ENCODE results near the gene HOXA3.

Gene HOXA3

GRCh38 chr7:27184337-27185012, 32.1 kb upstream of the HOXA3 start:
- Histone ChIP-seq H3K36me3 (replicated peaks; ENCODE audit: insufficient read depth, low read length) (no peaks in the 10 kb centered on the region), H3K4me3 (ENCODE audit: low read length) (no peak overlapping the region), H3K79me2 (ENCODE audit: low read length) (no peaks in the 10 kb centered on the region), H2AFZ (ENCODE audit: low read length) (no peak overlapping the region), H3K4me2 (ENCODE audit: low read depth, low read length) (no peak overlapping the region), H3K9me2 (replicated peaks; ENCODE audit: insufficient read depth, low read length) (no peaks in the 10 kb centered on the region), H3K9ac (ENCODE audit: low read length) (no peak overlapping the region), H3K27me3 (replicated peaks; ENCODE audit: insufficient read depth, low read length) (peaks cover 80% of the 10 kb centered on the region), H3K27ac (ENCODE audit: low read length) (no peak overlapping the region), H3K9me3 (replicated peaks; ENCODE audit: insufficient read depth, low read length) (no peaks in the 10 kb centered on the region), H3K4me1 (ENCODE audit: low read length) (no peaks in the 10 kb centered on the region), H4K20me1 (ENCODE audit: insufficient read depth, low read length) (no peaks in the 10 kb centered on the region), H3F3A (ENCODE audit: insufficient read depth, low read length) (no peaks in the 10 kb centered on the region)
- no peak for DNase-seq
- TF ChIP-seq EZH2 (optimal IDR thresholded peaks at IDR 0.05; ENCODE audit: low read depth, low read length) (no peak), EZH2phosphoT487 (IDR thresholded peaks at IDR 0.05; ENCODE audit: low read length) (no peak)
- TF ChIP-seq, protein P1, sequence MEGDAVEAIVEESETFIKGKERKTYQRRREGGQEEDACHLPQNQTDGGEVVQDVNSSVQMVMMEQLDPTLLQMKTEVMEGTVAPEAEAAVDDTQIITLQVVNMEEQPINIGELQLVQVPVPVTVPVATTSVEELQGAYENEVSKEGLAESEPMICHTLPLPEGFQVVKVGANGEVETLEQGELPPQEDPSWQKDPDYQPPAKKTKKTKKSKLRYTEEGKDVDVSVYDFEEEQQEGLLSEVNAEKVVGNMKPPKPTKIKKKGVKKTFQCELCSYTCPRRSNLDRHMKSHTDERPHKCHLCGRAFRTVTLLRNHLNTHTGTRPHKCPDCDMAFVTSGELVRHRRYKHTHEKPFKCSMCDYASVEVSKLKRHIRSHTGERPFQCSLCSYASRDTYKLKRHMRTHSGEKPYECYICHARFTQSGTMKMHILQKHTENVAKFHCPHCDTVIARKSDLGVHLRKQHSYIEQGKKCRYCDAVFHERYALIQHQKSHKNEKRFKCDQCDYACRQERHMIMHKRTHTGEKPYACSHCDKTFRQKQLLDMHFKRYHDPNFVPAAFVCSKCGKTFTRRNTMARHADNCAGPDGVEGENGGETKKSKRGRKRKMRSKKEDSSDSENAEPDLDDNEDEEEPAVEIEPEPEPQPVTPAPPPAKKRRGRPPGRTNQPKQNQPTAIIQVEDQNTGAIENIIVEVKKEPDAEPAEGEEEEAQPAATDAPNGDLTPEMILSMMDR (IDR thresholded peaks at IDR 0.05; ENCODE audit: low read length) = no peak

GRCh38 chr7:27183682-27184336, 31.4 kb upstream of the HOXA3 start:
- no peak for DNase-seq
- peaks cover 80% of the 10 kb centered on the region for H3K27me3 ChIP-seq (replicated peaks; ENCODE audit: insufficient read depth, low read length)
- no peaks in the 10 kb centered on the region for H3K9me3 ChIP-seq (replicated peaks; ENCODE audit: insufficient read depth, low read length)
- H2AFZ ChIP-seq (ENCODE audit: low read length) = no peak overlapping the region
- no peaks in the 10 kb centered on the region for H3K79me2 ChIP-seq (ENCODE audit: low read length)
- no peak overlapping the region for H3K9ac ChIP-seq (ENCODE audit: low read length)
- H3K4me1 ChIP-seq (ENCODE audit: low read length) = no peaks in the 10 kb centered on the region
- TF ChIP-seq, protein P1 (IDR thresholded peaks at IDR 0.05; ENCODE audit: low read length) = no peak
- no peak for TF ChIP-seq EZH2 (optimal IDR thresholded peaks at IDR 0.05; ENCODE audit: low read depth, low read length)
- no peak for TF ChIP-seq EZH2phosphoT487 (IDR thresholded peaks at IDR 0.05; ENCODE audit: low read length)
- H3F3A ChIP-seq (ENCODE audit: insufficient read depth, low read length) = no peaks in the 10 kb centered on the region
- no peak overlapping the region for H3K4me3 ChIP-seq (ENCODE audit: low read length)
- H3K27ac ChIP-seq (ENCODE audit: low read length) = no peak overlapping the region
- no peak overlapping the region for H3K4me2 ChIP-seq (ENCODE audit: low read depth, low read length)
- H3K36me3 ChIP-seq (replicated peaks; ENCODE audit: insufficient read depth, low read length) = no peaks in the 10 kb centered on the region
- no peaks in the 10 kb centered on the region for H3K9me2 ChIP-seq (replicated peaks; ENCODE audit: insufficient read depth, low read length)
- no peaks in the 10 kb centered on the region for H4K20me1 ChIP-seq (ENCODE audit: insufficient read depth, low read length)

DNA sequence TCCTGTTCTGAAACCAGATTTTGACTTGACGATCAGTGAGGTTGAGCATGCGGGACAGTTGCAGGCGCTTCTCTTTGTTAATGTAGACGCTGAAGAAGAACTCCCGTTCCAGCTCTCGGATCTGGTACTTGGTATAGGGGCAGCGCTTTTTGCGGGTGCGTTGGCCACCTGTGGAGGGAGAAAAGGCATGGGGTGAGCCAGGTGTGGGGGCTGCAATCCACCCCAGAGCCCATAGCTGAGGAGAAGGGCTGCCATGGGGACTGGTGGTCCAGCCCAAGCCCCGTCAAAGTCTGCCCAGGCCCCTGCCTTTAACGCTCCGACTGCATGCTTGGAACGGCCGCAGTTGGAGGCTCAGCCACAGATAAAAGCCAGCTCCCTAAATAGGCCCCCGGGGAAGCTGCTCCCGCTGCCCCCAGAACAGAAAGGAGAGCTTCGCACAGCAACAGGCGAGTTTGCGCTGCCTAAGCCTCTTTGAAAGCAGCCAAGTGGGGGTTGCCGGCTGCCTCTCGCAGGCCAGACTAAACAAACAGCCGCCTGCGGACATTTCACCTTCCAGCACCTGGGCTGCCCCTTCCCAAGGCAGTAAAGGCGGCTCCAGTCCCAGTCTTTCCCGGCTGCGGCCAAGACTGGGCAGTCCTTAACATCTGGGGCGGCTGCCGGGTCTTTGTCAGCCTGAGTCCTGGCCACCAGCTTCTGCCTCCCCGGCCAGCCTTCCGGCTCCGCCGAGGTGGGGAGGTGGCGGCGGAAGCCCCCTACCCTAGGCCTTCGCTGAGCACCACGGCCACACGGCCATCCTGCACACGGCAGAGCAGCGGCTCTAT, 30.7 kb upstream of the HOXA3 start:
- no peak for DNase-seq
- Histone ChIP-seq H3K9me2 (replicated peaks; ENCODE audit: insufficient read depth, low read length) (no peaks in the 10 kb centered on the region), H3K9ac (ENCODE audit: low read length) (no peak overlapping the region), H2AFZ (ENCODE audit: low read length) (no peak overlapping the region), H4K20me1 (ENCODE audit: insufficient read depth, low read length) (no peaks in the 10 kb centered on the region), H3K4me2 (ENCODE audit: low read depth, low read length) (no peak overlapping the region), H3K4me1 (ENCODE audit: low read length) (no peaks in the 10 kb centered on the region), H3K27ac (ENCODE audit: low read length) (no peak overlapping the region), H3K27me3 (replicated peaks; ENCODE audit: insufficient read depth, low read length) (peaks cover 77% of the 10 kb centered on the region), H3K79me2 (ENCODE audit: low read length) (no peaks in the 10 kb centered on the region), H3F3A (ENCODE audit: insufficient read depth, low read length) (no peaks in the 10 kb centered on the region), H3K9me3 (replicated peaks; ENCODE audit: insufficient read depth, low read length) (no peaks in the 10 kb centered on the region), H3K4me3 (ENCODE audit: low read length) (no peak overlapping the region), H3K36me3 (replicated peaks; ENCODE audit: insufficient read depth, low read length) (no peaks in the 10 kb centered on the region)
- TF ChIP-seq, protein P1 (IDR thresholded peaks at IDR 0.05; ENCODE audit: low read length) = no peak
- TF ChIP-seq EZH2phosphoT487 (IDR thresholded peaks at IDR 0.05; ENCODE audit: low read length) = no peak
- TF ChIP-seq EZH2 (optimal IDR thresholded peaks at IDR 0.05; ENCODE audit: low read depth, low read length) = no peak

All from MM.1S (cell line).